GM19043 (cell line): ENCODE data around the gene SLC47A2.
"Not testable (repeated sequence)": the region's sequence is repeated elsewhere in the genome, so short reads cannot be mapped to it uniquely, and the experiment has no call there.

ENCODE experiments used
- ATAC-seq: cut with Tn5 transposase; IDR thresholded peaks from one replicate; pipeline ENCODE4 v1.9.1; 2021; ENCODE audit warnings: low read depth; ENCODE audit not compliant: unreplicated experiment

SLC47A2 gene

GRCh38 chr17:19672009-19672750, 44.2 kb downstream of the SLC47A2 start:
- no peak for ATAC-seq

- ATAC-seq, result no peak
Measured at GRCh38 chr17:19671433-19671832, 45.0 kb downstream of the SLC47A2 start.

DNA sequence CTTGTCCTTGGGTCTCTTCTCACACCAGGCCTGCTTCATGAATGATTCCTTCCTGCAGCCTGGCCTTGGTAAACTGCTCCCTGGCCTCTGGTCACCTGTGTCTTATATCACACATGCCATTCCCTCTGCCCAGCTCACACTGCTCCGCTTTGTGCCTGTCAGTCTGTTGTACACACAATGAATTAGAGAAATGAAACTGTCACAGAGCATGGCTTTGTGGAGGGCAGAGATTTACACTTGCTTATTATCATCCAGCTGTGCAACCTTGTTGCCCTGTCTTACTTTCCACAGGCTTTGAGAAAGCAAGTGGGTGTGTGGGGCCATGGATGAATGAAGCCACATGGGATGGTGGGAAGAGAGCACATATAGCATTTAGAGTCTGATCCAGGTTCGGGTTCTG, 45.5 kb downstream of the SLC47A2 start:
- no peak for ATAC-seq

DNA sequence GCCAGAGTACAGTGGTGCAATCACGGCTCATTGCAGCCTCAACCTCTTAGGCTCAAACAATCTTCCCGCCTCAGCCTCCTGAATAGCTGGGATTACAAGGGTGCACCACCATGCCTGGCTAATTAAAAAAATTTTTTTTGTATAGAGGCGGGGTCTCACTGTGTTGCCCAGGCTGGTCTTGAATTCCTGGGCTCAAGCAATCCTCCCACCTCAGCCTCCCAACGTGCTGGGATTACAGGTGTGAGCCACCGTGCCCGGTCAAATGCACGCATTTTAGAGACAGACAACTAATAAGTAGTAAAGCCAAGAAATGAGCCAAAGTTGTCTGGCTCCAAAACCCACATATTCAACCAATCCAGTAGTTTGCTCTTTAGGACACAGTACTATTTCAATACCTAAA, 46.7 kb downstream of the SLC47A2 start:
- ATAC-seq, result not testable (repeated sequence)

- ATAC-seq, result no peak
Measured at GRCh38 chr17:19664821-19665181, 51.6 kb downstream of the SLC47A2 start.

GRCh38 chr17:19664136-19664820, 52.1 kb downstream of the SLC47A2 start:
- no peak for ATAC-seq

- no peak for ATAC-seq
Measured at GRCh38 chr17:19663097-19663496, 53.3 kb downstream of the SLC47A2 start.

DNA sequence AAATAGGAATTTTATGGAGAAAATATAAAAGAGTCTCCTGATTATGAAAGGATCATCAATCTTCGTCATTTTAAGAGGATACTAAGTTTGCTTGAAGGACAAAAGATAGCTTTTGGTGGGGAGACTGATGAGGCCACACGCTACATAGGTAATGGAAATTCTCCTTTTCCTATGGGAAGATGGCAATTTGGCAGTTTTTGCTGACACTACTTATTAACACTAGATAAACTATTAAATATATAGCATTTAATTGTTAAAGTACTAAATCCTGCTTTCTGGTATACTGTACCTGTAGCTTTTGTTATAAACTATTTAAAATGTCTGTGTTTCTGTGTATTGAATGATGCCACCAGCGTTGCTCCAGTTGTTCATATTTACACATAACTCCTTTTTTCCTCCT, 55.3 kb downstream of the SLC47A2 start:
- no peak for ATAC-seq

- no peak for ATAC-seq
Measured at GRCh38 chr17:19660219-19660870, 56.0 kb downstream of the SLC47A2 start.

DNA sequence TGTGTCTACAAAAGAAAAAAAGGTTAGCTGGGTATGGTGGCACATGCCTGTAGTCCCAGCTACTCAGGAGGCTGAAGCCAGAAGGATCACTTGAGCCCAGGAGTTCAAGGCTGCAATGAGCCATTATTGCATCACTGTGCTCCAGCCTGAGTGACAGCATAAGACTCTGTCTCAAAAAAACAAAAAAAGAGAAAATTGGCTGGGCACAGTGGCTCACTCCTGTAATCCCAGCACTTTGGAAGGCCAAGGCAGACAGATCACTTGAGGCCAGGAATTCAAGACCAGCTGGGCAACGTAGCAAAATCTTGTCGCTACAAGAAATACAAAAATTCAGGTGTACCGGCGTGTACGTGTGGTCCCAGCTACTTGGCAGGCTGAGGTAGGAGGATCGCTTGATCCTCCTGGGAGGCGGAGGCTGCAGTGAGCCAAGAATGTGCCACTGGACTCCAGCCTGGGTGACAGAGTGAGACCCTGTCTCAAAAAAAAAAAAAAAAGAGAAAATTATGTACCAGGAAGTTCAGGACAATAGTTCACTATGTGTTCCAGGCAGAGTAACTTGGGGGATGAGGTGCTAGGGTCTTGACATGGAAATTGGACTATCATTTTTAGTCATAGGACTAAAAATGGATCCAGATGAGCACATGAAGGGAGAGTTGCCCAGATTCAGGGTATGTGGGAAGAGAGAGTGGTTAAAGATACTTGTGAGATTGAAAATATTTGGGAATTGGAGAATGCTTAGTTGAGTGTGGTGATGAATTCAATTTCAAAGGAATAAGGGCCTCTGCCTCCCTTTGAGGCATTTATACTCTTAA, 56.8 kb downstream of the SLC47A2 start:
- ATAC-seq, result no peak

- ATAC-seq, result no peak
Measured at GRCh38 chr17:19656851-19657581, 59.4 kb downstream of the SLC47A2 start.

- ATAC-seq, result no peak
Measured at GRCh38 chr17:19656336-19656735, 60.0 kb downstream of the SLC47A2 start.

GRCh38 chr17:19654896-19655295, 61.5 kb downstream of the SLC47A2 start:
- ATAC-seq, result no peak

GRCh38 chr17:19654342-19654886, 62.0 kb downstream of the SLC47A2 start:
- no peak for ATAC-seq

DNA sequence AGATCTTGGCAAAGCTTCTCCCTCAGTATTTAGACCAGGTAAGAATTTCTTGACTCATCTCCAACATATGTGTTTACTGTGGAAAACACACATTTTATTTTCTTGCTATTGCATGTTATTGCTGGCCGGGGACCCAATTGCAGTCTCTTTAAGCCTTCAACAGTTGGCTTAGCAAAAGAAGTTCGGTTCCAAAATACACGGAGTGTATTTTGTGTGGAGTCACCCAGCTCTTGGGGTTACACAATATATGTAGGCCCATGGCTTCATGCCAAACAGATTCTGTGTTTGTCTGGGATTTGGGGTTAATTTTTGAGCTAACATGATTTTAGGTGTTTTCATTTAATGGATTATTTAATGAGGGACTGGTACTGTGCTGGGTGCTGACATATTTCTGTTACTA, 63.8 kb downstream of the SLC47A2 start:
- no peak for ATAC-seq

DNA sequence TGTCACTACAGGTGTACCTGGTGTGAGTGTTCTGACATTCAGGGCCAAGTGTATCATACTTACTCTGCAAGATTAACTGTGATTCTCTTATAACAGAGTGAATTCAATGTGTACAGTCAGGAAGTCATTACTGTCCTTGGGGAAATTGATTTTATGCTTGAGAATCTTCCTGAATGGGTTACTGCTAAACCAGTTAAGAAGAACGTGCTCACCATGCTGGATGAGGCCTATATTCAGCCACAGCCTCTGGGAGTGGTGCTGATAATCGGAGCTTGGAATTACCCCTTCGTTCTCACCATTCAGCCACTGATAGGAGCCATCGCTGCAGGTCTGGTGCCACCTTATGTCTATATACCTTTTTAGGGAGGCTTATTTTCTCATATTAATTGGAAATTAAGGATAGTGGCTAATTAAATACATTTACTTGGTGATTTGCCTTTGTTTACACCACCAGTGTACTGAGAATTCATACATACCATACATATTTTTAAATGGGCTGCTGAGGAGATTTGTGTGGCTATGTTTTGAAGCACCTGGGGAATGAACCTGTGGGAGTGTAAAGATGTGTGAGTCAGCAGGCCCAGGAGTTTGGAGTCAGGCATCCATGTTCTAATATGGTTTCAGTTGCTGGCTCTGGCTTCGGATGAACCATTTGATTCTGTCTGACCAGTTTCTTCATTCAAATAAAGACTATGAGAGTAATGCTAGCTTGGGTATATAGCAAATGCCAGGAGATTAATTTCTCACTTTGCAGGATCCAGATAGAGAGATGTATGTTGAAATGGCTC, 64.7 kb downstream of the SLC47A2 start:
- no peak for ATAC-seq

DNA sequence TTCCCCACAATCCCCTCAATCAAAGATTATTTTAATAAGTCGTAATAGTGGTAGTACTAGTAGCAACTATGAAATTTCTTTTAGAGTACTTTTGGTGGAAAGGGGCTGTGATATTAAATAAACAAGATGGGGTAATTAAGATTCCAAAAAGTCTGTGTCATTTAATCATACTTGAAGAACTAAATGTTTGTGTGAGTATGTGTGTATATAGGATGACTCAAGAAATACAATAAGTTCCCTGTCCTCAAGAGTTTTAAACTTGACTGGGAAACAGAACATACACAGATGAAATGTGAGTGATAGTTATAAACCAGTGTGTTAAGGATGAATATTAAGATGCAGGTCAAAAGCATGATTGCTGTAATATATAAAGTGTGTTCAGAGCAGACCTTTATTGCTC, 65.6 kb downstream of the SLC47A2 start:
- no peak for ATAC-seq

- ATAC-seq, result no peak
Measured at GRCh38 chr17:19649274-19649541, 67.2 kb downstream of the SLC47A2 start.

DNA sequence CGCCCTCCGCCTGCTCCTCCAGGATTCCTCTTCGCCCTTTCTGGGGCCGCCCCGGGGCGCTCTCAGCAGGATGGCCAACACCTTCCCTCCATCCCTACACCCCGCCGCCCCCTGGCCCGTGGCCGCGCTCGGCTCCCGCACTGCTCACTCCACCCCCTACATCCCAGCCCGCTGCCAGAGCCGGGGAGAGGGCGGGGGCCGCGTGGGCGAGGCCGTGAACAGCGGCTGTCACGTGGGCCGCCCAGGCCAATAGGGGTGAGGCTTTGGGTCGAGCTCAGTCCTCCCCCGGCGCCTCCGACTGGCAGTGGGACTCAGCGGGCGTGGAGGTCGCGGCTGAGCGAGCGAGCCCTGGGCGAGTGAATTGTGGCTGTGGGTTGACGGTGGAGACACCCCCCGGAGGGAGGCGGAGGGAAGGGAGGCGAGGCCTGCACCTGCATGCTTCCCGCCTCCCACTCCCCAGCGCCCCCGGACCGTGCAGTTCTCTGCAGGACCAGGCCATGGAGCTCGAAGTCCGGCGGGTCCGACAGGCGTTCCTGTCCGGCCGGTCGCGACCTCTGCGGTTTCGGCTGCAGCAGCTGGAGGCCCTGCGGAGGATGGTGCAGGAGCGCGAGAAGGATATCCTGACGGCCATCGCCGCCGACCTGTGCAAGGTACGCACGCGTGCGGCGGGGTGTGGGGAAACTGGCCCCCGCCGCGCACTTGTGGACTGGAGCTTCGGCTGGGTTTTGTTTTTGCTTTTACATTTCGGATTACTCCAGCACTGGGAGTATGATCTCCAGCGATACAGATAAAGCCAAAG, 67.7 kb downstream of the SLC47A2 start, which contains the start of gene ALDH3A2:
ALDH3A2 (plus strand) TSS at position 277 of the 799 bp plus-strand sequence; CDS start at position 498, 221 bp downstream.
- ATAC-seq, result peak; percentile 91
